H1 (cell line): ENCODE results near the gene CUX1. TPM values are rescaled to one million over a fixed set of nuclear protein-coding genes. Genes with fewer than 3 reads are reported as not detected.

Experiments used
- CTCF ChIA-PET: fragments of 300-600 bp; sonication (Branson Sonifier 250); formaldehyde crosslinking; loops from one replicate; lab custom pipeline; 2021; ENCODE audit not compliant: partially characterized antibody; lab: Charles Lee
- POLR2A ChIA-PET: fragments of 300-600 bp; sonication (Branson Sonifier 250); formaldehyde crosslinking; loops from one replicate; lab custom pipeline; 2021; ENCODE audit warnings: inconsistent platforms; ENCODE audit not compliant: partially characterized antibody; lab: Charles Lee
- DNase-seq, 2 experiments: peaks; one replicate each; pipeline versions ENCODE4 v3.0.0 to v3.0.0-alpha.2; 2010 to 2022; ENCODE audit warnings: low spot score in 2 of 2, low read depth in 1 of 2, mixed read lengths in 1 of 2
- FAIRE-seq: peaks from 2 replicates; lab custom pipeline; 2011; peaks lifted over from hg19 to GRCh38; lab: Jason Lieb, UNC
- H2AFZ ChIP-seq: 2 replicates; pipeline ENCODE4 v1.8.1; 2012; ENCODE audit warnings: low read length, inconsistent platforms
- H2AK5ac ChIP-seq: 2 replicates; pipeline ENCODE4 v1.6.1; 2013; ENCODE audit warnings: low read depth, low read length
- H2BK120ac ChIP-seq: replicated peaks from 2 replicates; pipeline ENCODE3; 2013; ENCODE audit warnings: low read depth, low read length, inconsistent platforms
- H2BK12ac ChIP-seq: 2 replicates; pipeline ENCODE4 v1.6.1; 2013; ENCODE audit warnings: low read depth, low read length
- H2BK15ac ChIP-seq: 2 replicates; pipeline ENCODE4 v1.6.1; 2013; ENCODE audit warnings: low read length
- H2BK20ac ChIP-seq: 2 replicates; pipeline ENCODE4 v1.6.1; 2013; ENCODE audit warnings: low read length
- H2BK5ac ChIP-seq: 2 replicates; pipeline ENCODE4 v1.6.1; 2013; ENCODE audit warnings: low read depth, low read length
- H3K14ac ChIP-seq: 2 replicates; pipeline ENCODE4 v1.6.1; 2013; ENCODE audit warnings: inconsistent platforms; ENCODE audit not compliant: insufficient read length
- H3K18ac ChIP-seq: 2 replicates; pipeline ENCODE4 v1.6.1; 2013; ENCODE audit warnings: low read length; ENCODE audit errors: extremely low read depth
- H3K23ac ChIP-seq: 2 replicates; pipeline ENCODE4 v1.6.1; 2013; ENCODE audit warnings: inconsistent platforms; ENCODE audit not compliant: insufficient read length
- H3K23me2 ChIP-seq: 2 replicates; pipeline ENCODE4 v1.6.1; 2013; ENCODE audit warnings: low read depth, low read length
- H3K27ac ChIP-seq: 2 replicates; pipeline ENCODE4 v1.6.1; 2011; ENCODE audit warnings: low read depth, low read length, inconsistent platforms
- H3K27me3 ChIP-seq, 4 experiments: replicated peaks in 1 of 4; 1 replicate in 1 of 4; 2 replicates in 3 of 4; pipeline versions ENCODE4 v1.6.1 to v1.8.1; 2011 to 2013; ENCODE audit warnings: low read length in 3 of 4, mild to moderate bottlenecking in 3 of 4, inconsistent platforms in 2 of 4, mixed read lengths in 2 of 4, moderate library complexity in 1 of 4; ENCODE audit not compliant: control insufficient read depth in 3 of 4, insufficient read depth in 3 of 4; ENCODE audit errors: extremely low read depth in 1 of 4
- H3K36me3 ChIP-seq, 4 experiments: 2 replicates each; pipeline versions ENCODE4 v1.6.1 to v1.8.1; 2011 to 2013; ENCODE audit warnings: mild to moderate bottlenecking in 4 of 4, low read length in 3 of 4, moderate library complexity in 2 of 4, control low read depth in 1 of 4, inconsistent platforms in 1 of 4; ENCODE audit not compliant: insufficient read depth in 4 of 4, control insufficient read depth in 2 of 4
- H3K4ac ChIP-seq: replicated peaks from 2 replicates; pipeline ENCODE3; 2013; ENCODE audit warnings: low read length, low read depth, mixed read lengths, inconsistent platforms; ENCODE audit not compliant: insufficient read length
- H3K4me1 ChIP-seq, 4 experiments: replicated peaks in 1 of 4; 1 replicate in 1 of 4; 2 replicates in 3 of 4; pipeline versions ENCODE4 v1.6.1 to v1.8.1; 2011 to 2013; ENCODE audit warnings: low read length in 3 of 4, inconsistent platforms in 2 of 4, mixed read lengths in 1 of 4; ENCODE audit not compliant: insufficient read depth in 4 of 4, control insufficient read depth in 3 of 4
- H3K4me2 ChIP-seq, 2 experiments: 2 replicates each; pipeline versions ENCODE4 v1.6.1 to v1.8.1; 2011 to 2013; ENCODE audit warnings: low read depth in 2 of 2, low read length in 2 of 2, control low read depth in 1 of 2, inconsistent platforms in 1 of 2, mild to moderate bottlenecking in 1 of 2; ENCODE audit not compliant: insufficient read depth in 1 of 2
- H3K4me3 ChIP-seq, 4 experiments: fragments of 200-600, 300-600 bp in 1 of 4; sonication (generic), shearing (Covaris generic), sonication (Bioruptor Twin) in 1 of 4; 2 replicates each; pipeline versions ENCODE4 v1.5.1 to v1.8.1; 2011 to 2016; ENCODE audit warnings: low read length in 4 of 4, low read depth in 3 of 4, control low read depth in 2 of 4, inconsistent platforms in 2 of 4, mild to moderate bottlenecking in 2 of 4, mixed read lengths in 1 of 4, moderate library complexity in 1 of 4; ENCODE audit not compliant: insufficient read depth in 2 of 4; ENCODE audit errors: extremely low read depth in 1 of 4
- H3K56ac ChIP-seq: replicated peaks from 2 replicates; pipeline ENCODE3; 2013; ENCODE audit warnings: low read depth, mild to moderate bottlenecking, mixed read lengths, low read length, inconsistent platforms; ENCODE audit not compliant: insufficient read length
- H3K79me1 ChIP-seq: 2 replicates; pipeline ENCODE4 v1.6.1; 2013; ENCODE audit warnings: low read depth, low read length, control low read depth
- H3K79me2 ChIP-seq, 2 experiments: 2 replicates each; pipeline versions ENCODE4 v1.6.1 to v1.8.1; 2012 to 2013; ENCODE audit warnings: low read length in 2 of 2, mild to moderate bottlenecking in 2 of 2, inconsistent platforms in 1 of 2; ENCODE audit not compliant: insufficient read depth in 2 of 2, control insufficient read depth in 1 of 2
- H3K9ac ChIP-seq, 4 experiments: replicated peaks in 1 of 4; 1 replicate in 1 of 4; 2 replicates in 3 of 4; pipeline versions ENCODE4 v1.6.1 to v1.8.1; 2011 to 2013; ENCODE audit warnings: low read depth in 3 of 4, low read length in 3 of 4, control low read depth in 2 of 4, mild to moderate bottlenecking in 2 of 4, moderate library complexity in 2 of 4, inconsistent platforms in 1 of 4; ENCODE audit errors: extremely low read depth in 1 of 4
- H3K9me3 ChIP-seq, 2 experiments: 2 replicates each; pipeline versions ENCODE4 v1.6.1 to v1.8.1; 2012 to 2013; ENCODE audit warnings: mild to moderate bottlenecking in 2 of 2, moderate library complexity in 2 of 2, control low read depth in 1 of 2, inconsistent platforms in 1 of 2, low read depth in 1 of 2, low read length in 1 of 2, mixed read lengths in 1 of 2; ENCODE audit not compliant: insufficient read depth in 2 of 2
- H4K20me1 ChIP-seq, 2 experiments: replicated peaks in 1 of 2; 2 replicates each; pipeline versions ENCODE3 to v1.8.1; 2011 to 2013; ENCODE audit warnings: inconsistent platforms in 2 of 2, low read length in 2 of 2, mild to moderate bottlenecking in 1 of 2; ENCODE audit not compliant: insufficient read depth in 2 of 2, control insufficient read depth in 1 of 2
- H4K5ac ChIP-seq: 2 replicates; pipeline ENCODE4 v1.6.1; 2013; ENCODE audit warnings: low read length, low read depth, mixed read lengths, inconsistent platforms; ENCODE audit not compliant: insufficient read length
- H4K8ac ChIP-seq: 2 replicates; pipeline ENCODE4 v1.8.0; 2013; ENCODE audit warnings: mild to moderate bottlenecking, moderate library complexity, low read length, inconsistent platforms; ENCODE audit not compliant: insufficient read depth; ENCODE audit errors: extremely low read depth
- H4K91ac ChIP-seq: replicated peaks from 2 replicates; pipeline ENCODE3; 2013; ENCODE audit warnings: low read length, mixed read lengths, inconsistent platforms; ENCODE audit not compliant: insufficient read length
- NRF1 ChIP-seq: IDR thresholded peaks from 2 replicates; pipeline ENCODE4 v1.6.1; 2011; ENCODE audit warnings: mild to moderate bottlenecking, low read depth, low read length, improper control_type of control experiment
- PHF8 ChIP-seq: fragments of 200-600 bp; sonication (generic); conservative IDR thresholded peaks from 2 replicates; pipeline ENCODE4 v1.7.1; 2012; ENCODE audit warnings: low read depth, mild to moderate bottlenecking, inconsistent platforms, low read length, moderate library complexity
- WGBS, 2 experiments: shearing (Covaris generic) in 1 of 2; methylation state at CpG; one replicate each; pipeline versions ENCODE4 v1.1.6 to v1.1.7; 2013 to 2015; ENCODE audit warnings: low lambda C conversion rate in 2 of 2, mixed read lengths in 2 of 2, inconsistent platforms in 1 of 2, low coverage in 1 of 2, missing lambda C conversion rate in 1 of 2; ENCODE audit not compliant: insufficient replicate concordance in 2 of 2, insufficient coverage in 1 of 2, insufficient read length in 1 of 2; ENCODE audit errors: extremely low coverage in 1 of 2, missing lambda C conversion rate in 1 of 2; 5-methylcytosine and 5-hydroxymethylcytosine counted together
- polyA plus RNA-seq, 7 experiments: library from polyadenylated mRNA; depleted of rRNA in 3 of 7; stranded (reverse) in 5 of 7; unstranded in 2 of 7; fragments of >200 nt in 5 of 7; fragments of 200-250 nt in 2 of 7; gene quantifications; 1 replicate in 5 of 7; 2 replicates in 1 of 7; 4 replicates in 1 of 7; pipeline versions ENCODE4 v1.2.1 to v1.2.3, GENCODE V29; 2011 to 2013; ENCODE audit warnings: missing spikeins in 2 of 7, mixed read lengths in 2 of 7
- total RNA-seq: library from RNA; stranded (reverse); fragmentation: NEBNext Ultra II Directional; extraction: Animal tissue kit (Norgen Biotek cat#: 25700); gene quantifications from 2 replicates; pipeline ENCODE4 v1.2.1, GENCODE V29; 2021

Gene CUX1
- total and polyA plus RNA-seq, 2 of the 8 experiments (the other 6 are each of a cell fraction or from before 2014, with no cell fraction given), result 21.6 to 65.9 TPM

GRCh38 chr7:102198417-102198956, 381.1 kb downstream of the CUX1 start:
- Histone ChIP-seq H4K20me1 (peaks cover 0 to 2% of the 10 kb centered on the region in 2 experiments), H3K36me3 (peaks cover 4 to 54% (median 37%) of the 10 kb centered on the region in 4 experiments), H3K4me1 (no peaks in the 10 kb centered on the region), H3K9me3 (no peaks in the 10 kb centered on the region; a peak in 1 of 4 replicates), H2BK20ac (no peak overlapping the region), H3K27ac (no peak overlapping the region), H4K5ac (no peak overlapping the region), H4K8ac (no peak overlapping the region), H2AFZ (no peak overlapping the region), H2AK5ac (no peak overlapping the region), H2BK5ac (no peak overlapping the region), H3K9ac (no peak overlapping the region), H3K4me3 (no peak overlapping the region), H4K91ac (no peak overlapping the region), H3K23me2 (no peaks in the 10 kb centered on the region), H3K79me2 (no peaks in the 10 kb centered on the region), H2BK15ac (no peak overlapping the region), H3K14ac (no peak overlapping the region), H3K4me2 (no peak overlapping the region), H3K23ac (no peak overlapping the region), H3K18ac (no peak overlapping the region), H3K27me3 (no peaks in the 10 kb centered on the region), H2BK12ac (no peak overlapping the region), H3K4ac (no peak overlapping the region), H2BK120ac (no peak overlapping the region), H3K79me1 (no peaks in the 10 kb centered on the region), H3K56ac (no peak overlapping the region)
- TF ChIP-seq PHF8 (no peak), NRF1 (no peak)
- no peak for FAIRE-seq
- CTCF ChIA-PET, result interaction anchor here (1.0 to 1.6 kb wide), 3 partner anchors 9 to 18 kb away, joined by 3 read pairs; no protein-coding TSS in a partner anchor
- no peak for DNase-seq
- 91% methylated on average over 14 of the region's 14 CpGs; no CpG with 5 or more reads in 1 of the 2 experiments for WGBS, 2 experiments
- POLR2A ChIA-PET, result interaction anchor here (1.1 kb wide), 1 partner anchor 9 kb away, joined by 3 read pairs; no protein-coding TSS in a partner anchor
